ENCODE measurements around the gene ROS1. TPM values are rescaled to one million over a fixed set of nuclear protein-coding genes. Genes with fewer than 3 reads are reported as not detected.

Gene ROS1
- total and polyA plus RNA-seq, 10 of the 15 experiments (the other 5 are each of a cell fraction or from before 2014, with no cell fraction given), result under 0.01 to 0.07 (median 0.03) TPM; not detected in 5

DNA sequence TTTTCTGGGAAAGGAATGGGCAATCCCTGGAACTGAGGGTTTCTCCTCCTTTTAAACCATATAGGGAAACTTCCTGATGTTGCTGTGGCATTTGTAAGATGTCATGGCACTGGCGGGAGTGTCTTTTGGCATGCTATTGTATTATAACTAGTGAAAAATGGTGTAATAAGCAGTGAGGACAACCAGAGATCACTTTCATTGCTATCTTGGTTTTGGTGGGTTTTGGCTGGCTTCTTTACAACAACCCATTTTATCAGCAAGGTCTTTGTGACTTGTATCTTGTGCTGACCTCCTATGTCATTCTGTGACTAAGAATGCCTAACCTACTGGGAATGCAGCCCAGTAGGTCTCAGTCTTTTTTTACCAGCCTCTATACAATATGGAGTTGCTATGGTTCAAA, 47.7 kb upstream of the ROS1 start:
- SMC1A ChIA-PET (ENCODE audit: uncharacterized antibody, unreplicated experiment), result interaction anchor here (1.0 kb wide), 1 partner anchor 8 kb away, joined by 3 read pairs; no protein-coding TSS in a partner anchor
- 24% methylated on average over 1 of the region's 1 CpG for WGBS (ENCODE audit: insufficient coverage, insufficient replicate concordance, low lambda C conversion rate, missing lambda C conversion rate)

More for the DNA sequence above, 47.7 kb upstream of the ROS1 start:
- Histone ChIP-seq H3K27ac (ENCODE audit: control insufficient read depth, insufficient read depth) (no peak overlapping the region), H4K20me1 (ENCODE audit: control insufficient read depth, insufficient read depth) (no peaks in the 10 kb centered on the region), H3K4me3 (no peak overlapping the region), H3K36me3 (ENCODE audit: control insufficient read depth in 2 of 2, insufficient read depth in 2 of 2, low read length in 1 of 2) (no peaks in the 10 kb centered on the region), H2AFZ (ENCODE audit: control insufficient read depth, low read depth, low read length) (no peak overlapping the region), H3K4me1 (ENCODE audit: control insufficient read depth, insufficient read depth, low read length) (peaks cover 4% of the 10 kb centered on the region; the same call in 1 of the 2 replicates), H3K4me2 (ENCODE audit: control insufficient read depth, insufficient read depth) (no peak overlapping the region), H3K9me3 (replicated peaks; ENCODE audit: control insufficient read depth, insufficient read depth, low read length) (no peaks in the 10 kb centered on the region), H3K79me2 (ENCODE audit: control insufficient read depth, insufficient read depth, low read length) (no peaks in the 10 kb centered on the region), H3K27me3 (replicated peaks in 1 of 2; ENCODE audit: control insufficient read depth in 2 of 2, insufficient read depth in 2 of 2, low read length in 1 of 2) (no peaks in the 10 kb centered on the region), H3K9ac (ENCODE audit: control insufficient read depth, insufficient read depth, low read length) (no peak overlapping the region)
- TF ChIP-seq NR2F1 (conservative IDR thresholded peaks at IDR 0.05) (no peak), TARDBP (IDR thresholded peaks at IDR 0.05; ENCODE audit: borderline replicate concordance) (no peak), USF2 (IDR thresholded peaks at IDR 0.05; ENCODE audit: borderline replicate concordance, low read depth, low read length) (no peak), REST (IDR thresholded peaks at IDR 0.05; ENCODE audit: low read depth, low read length) (no peak), SMAD1 (IDR thresholded peaks at IDR 0.05; ENCODE audit: low read depth, partially characterized antibody) (no peak), SPI1 (IDR thresholded peaks at IDR 0.05; ENCODE audit: borderline replicate concordance, insufficient read depth, low read depth, low read length) (no peak), SIN3A (IDR thresholded peaks at IDR 0.05; ENCODE audit: low read depth, low read length) (no peak), YBX1 (IDR thresholded peaks at IDR 0.05) (no peak), FOS (IDR thresholded peaks at IDR 0.05; ENCODE audit: borderline replicate concordance, extremely low read depth, insufficient read length) (no peak), TCF3 (IDR thresholded peaks at IDR 0.05; ENCODE audit: borderline replicate concordance, insufficient read depth, low read depth, low read length) (no peak), HCFC1 (IDR thresholded peaks at IDR 0.05; ENCODE audit: low read length) (no peak), ZZZ3 (IDR thresholded peaks at IDR 0.05; ENCODE audit: control insufficient read depth, insufficient read length, low read depth) (no peak), IRF3 (IDR thresholded peaks at IDR 0.05) (no peak)
- TF ChIP-seq, protein P1, sequence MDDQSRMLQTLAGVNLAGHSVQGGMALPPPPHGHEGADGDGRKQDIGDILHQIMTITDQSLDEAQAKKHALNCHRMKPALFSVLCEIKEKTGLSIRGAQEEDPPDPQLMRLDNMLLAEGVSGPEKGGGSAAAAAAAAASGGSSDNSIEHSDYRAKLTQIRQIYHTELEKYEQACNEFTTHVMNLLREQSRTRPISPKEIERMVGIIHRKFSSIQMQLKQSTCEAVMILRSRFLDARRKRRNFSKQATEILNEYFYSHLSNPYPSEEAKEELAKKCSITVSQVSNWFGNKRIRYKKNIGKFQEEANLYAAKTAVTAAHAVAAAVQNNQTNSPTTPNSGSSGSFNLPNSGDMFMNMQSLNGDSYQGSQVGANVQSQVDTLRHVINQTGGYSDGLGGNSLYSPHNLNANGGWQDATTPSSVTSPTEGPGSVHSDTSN (IDR thresholded peaks at IDR 0.05; ENCODE audit: insufficient replicate concordance, low read depth, low read length), result no peak
- in situ Hi-C loops (cut with MboI) (no loop called here), intact Hi-C loops (cut with micrococcal nuclease; ENCODE audit: unreplicated experiment) (no loop called here)
- DNase-seq (ENCODE audit: low read depth, low spot score) (no peak), FAIRE-seq (no peak), ATAC-seq (no peak)
- RAD21 ChIA-PET (ENCODE audit: unreplicated experiment), result no interaction called here
- POLR2A ChIA-PET, result no interaction called here
- BruUV-seq (replicated peaks), result no TSS peak
- CTCF ChIA-PET, result no interaction called here

Measured in GM12878 (cell line).